Activated T-helper 1 cell treated with anti-CD3 and anti-CD28 coated beads, Interleukin-12 subunit alpha, Interleukin-12 subunit beta, Interleukin-2, Interleukin-4 antibody, amounts not matched to agents 30 ng/mL and 10 ng/mL and 1 ng/mL, durations not matched to agents 14 hours and 24 hours and 36 hours (primary cell): ENCODE measurements around the gene BMP8A. TPM values are rescaled to one million over a fixed set of nuclear protein-coding genes. Genes with fewer than 3 reads are reported as not detected.

Experiments
- DNase-seq: peaks from one replicate; pipeline ENCODE4 v3.0.0; 2021; ENCODE audit warnings: low spot score
- H3K27ac Mint-ChIP-seq: one replicate; pipeline ENCODE4 v1.8.0; 2021; ENCODE audit warnings: mild to moderate bottlenecking, mixed read lengths
- H3K27me3 Mint-ChIP-seq: one replicate; pipeline ENCODE4 v1.8.0; 2022; ENCODE audit warnings: mild to moderate bottlenecking, moderate library complexity, mixed read lengths; ENCODE audit not compliant: insufficient read depth
- H3K36me3 Mint-ChIP-seq: one replicate; pipeline ENCODE4 v1.8.0; 2021; ENCODE audit warnings: low read depth, mixed read lengths
- H3K4me1 Mint-ChIP-seq: one replicate; pipeline ENCODE4 v1.8.0; 2021; ENCODE audit warnings: low read depth, mixed read lengths
- H3K4me3 Mint-ChIP-seq: one replicate; pipeline ENCODE4 v1.8.0; 2021; ENCODE audit warnings: mild to moderate bottlenecking, moderate library complexity, mixed read lengths
- H3K9me3 Mint-ChIP-seq: one replicate; pipeline ENCODE4 v1.8.0; 2021; ENCODE audit warnings: mixed read lengths
- intact Hi-C: fragments of 100-400 bp; cut with micrococcal nuclease; formaldehyde crosslinking; loops from one replicate; pipeline ENCODE4 v1.15.1; 2024
- total RNA-seq: library from RNA; stranded (reverse); gene quantifications from 2 replicates; pipeline ENCODE4 v1.2.3, GENCODE V29; 2022

BMP8A gene
- total RNA-seq, 1 donor from 2014 or later = not detected

GRCh38 chr1:39563669-39564068 is 72.2 kb downstream of the BMP8A start:
- H3K27me3 Mint-ChIP-seq = no peaks in the 10 kb centered on the region
- H3K4me1 Mint-ChIP-seq = peaks cover 6% of the 10 kb centered on the region
- H3K36me3 Mint-ChIP-seq = peaks cover 74% of the 10 kb centered on the region
- no peak overlapping the region for H3K27ac Mint-ChIP-seq
- no peaks in the 10 kb centered on the region for H3K9me3 Mint-ChIP-seq
- no peak overlapping the region for H3K4me3 Mint-ChIP-seq
- intact Hi-C loops = no loop called here
- DNase-seq = no peak

DNA sequence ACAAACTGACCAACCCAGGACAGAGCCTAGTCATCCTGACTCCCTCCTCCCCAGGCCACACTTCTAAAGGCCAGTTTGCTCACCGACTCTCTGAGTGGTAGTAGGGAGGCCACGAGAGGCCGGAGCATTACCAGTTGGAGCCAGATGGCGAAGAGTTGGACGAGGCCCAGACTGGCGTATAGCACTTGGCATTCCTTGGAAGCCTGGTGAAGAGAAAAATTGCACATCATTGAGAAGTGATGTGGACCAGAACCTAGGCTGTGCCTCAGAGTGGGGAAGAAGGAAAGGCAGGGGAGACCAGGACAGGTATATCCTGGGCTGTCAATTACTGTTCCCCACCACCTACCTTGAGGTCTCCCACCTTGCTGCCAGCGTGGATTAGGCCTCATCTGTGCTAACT is 72.9 kb downstream of the BMP8A start:
- intact Hi-C loops = no loop called here

DNA sequence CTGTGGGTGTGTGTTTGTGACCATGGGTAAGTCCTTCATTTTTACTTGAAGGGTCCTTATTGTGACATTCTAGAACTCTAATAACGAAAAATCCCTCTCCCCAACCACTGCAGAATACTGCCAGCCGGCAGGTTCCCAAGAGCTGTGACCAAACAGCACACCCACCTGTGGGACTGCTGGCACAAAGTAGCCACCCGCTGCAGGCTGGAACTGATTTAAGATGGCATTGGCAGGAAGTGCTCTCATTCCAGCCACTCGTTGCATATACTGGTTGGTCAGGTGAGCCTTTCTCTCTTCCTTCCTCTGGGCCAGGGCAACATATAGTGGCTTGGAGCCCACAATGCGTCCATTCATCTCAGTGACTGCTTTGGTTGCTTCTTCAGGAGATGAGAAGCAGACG is 73.5 kb downstream of the BMP8A start:
- no peak overlapping the region for H3K27ac Mint-ChIP-seq

More for the DNA sequence above, 72.9 kb downstream of the BMP8A start:
- no peak overlapping the region for H3K27ac Mint-ChIP-seq
- no peak overlapping the region for H3K4me3 Mint-ChIP-seq
- H3K4me1 Mint-ChIP-seq = peaks cover 12% of the 10 kb centered on the region
- peaks cover 74% of the 10 kb centered on the region for H3K36me3 Mint-ChIP-seq
- H3K9me3 Mint-ChIP-seq = no peaks in the 10 kb centered on the region
- no peaks in the 10 kb centered on the region for H3K27me3 Mint-ChIP-seq
- DNase-seq = no peak

GRCh38 chr1:39566441-39567137 is 75.2 kb downstream of the BMP8A start:
- Mint-ChIP-seq H3K27me3 (no peaks in the 10 kb centered on the region), H3K4me3 (no peak overlapping the region), H3K36me3 (peaks cover 74% of the 10 kb centered on the region), H3K4me1 (peaks cover 23% of the 10 kb centered on the region), H3K27ac (no peak overlapping the region), H3K9me3 (no peaks in the 10 kb centered on the region)
- DNase-seq = no peak
- intact Hi-C loops = no loop called here

More for the DNA sequence above, 73.5 kb downstream of the BMP8A start:
- Mint-ChIP-seq H3K9me3 (no peaks in the 10 kb centered on the region), H3K4me3 (no peak overlapping the region), H3K36me3 (peaks cover 77% of the 10 kb centered on the region), H3K27me3 (no peaks in the 10 kb centered on the region), H3K4me1 (peaks cover 12% of the 10 kb centered on the region)
- intact Hi-C loops = no loop called here
- DNase-seq = no peak

- Mint-ChIP-seq H3K4me1 (peaks cover 31% of the 10 kb centered on the region), H3K27ac (no peak overlapping the region), H3K27me3 (no peaks in the 10 kb centered on the region), H3K9me3 (no peaks in the 10 kb centered on the region), H3K36me3 (peaks cover 74% of the 10 kb centered on the region), H3K4me3 (no peak overlapping the region)
- no peak for DNase-seq
- intact Hi-C loops = no loop called here
Measured at GRCh38 chr1:39567302-39567701, 75.9 kb downstream of the BMP8A start.

GRCh38 chr1:39568208-39568607 is 76.8 kb downstream of the BMP8A start:
- intact Hi-C loops = no loop called here
- Mint-ChIP-seq H3K27ac (no peak overlapping the region), H3K27me3 (no peaks in the 10 kb centered on the region), H3K9me3 (no peaks in the 10 kb centered on the region), H3K4me1 (peaks cover 40% of the 10 kb centered on the region), H3K36me3 (peaks cover 76% of the 10 kb centered on the region), H3K4me3 (no peak overlapping the region)
- no peak for DNase-seq

- Mint-ChIP-seq H3K27me3 (no peaks in the 10 kb centered on the region), H3K27ac (no peak overlapping the region), H3K4me1 (peaks cover 48% of the 10 kb centered on the region), H3K36me3 (peaks cover 78% of the 10 kb centered on the region), H3K4me3 (no peak overlapping the region), H3K9me3 (no peaks in the 10 kb centered on the region)
- intact Hi-C loops = no loop called here
- no peak for DNase-seq
Measured at GRCh38 chr1:39569034-39569433, 77.6 kb downstream of the BMP8A start.

- intact Hi-C loops = no loop called here
- Mint-ChIP-seq H3K36me3 (peaks cover 87% of the 10 kb centered on the region), H3K27ac (no peak overlapping the region), H3K27me3 (no peaks in the 10 kb centered on the region), H3K4me1 (peaks cover 63% of the 10 kb centered on the region), H3K9me3 (no peaks in the 10 kb centered on the region), H3K4me3 (no peak overlapping the region)
- no peak for DNase-seq
Measured at GRCh38 chr1:39570477-39571177, 79.2 kb downstream of the BMP8A start.

DNA sequence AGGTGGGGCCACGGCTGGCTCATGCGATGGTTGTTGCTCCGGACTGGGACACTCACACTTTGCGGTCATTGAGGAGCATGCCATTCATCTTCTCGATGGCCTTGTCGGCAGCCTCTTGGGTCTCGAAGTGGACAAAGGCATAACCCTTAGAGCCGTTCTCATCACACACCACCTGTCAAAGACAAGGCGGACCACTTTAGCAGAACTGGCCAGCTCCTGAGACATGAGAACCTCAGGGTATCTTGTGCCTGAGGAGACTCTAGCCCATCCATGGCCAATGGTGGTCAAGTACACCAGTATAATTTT is 79.7 kb downstream of the BMP8A start:
- intact Hi-C loops = no loop called here
- Mint-ChIP-seq H3K9me3 (no peaks in the 10 kb centered on the region), H3K36me3 (peaks cover 82% of the 10 kb centered on the region), H3K4me3 (no peak overlapping the region), H3K27me3 (no peaks in the 10 kb centered on the region), H3K27ac (no peak overlapping the region), H3K4me1 (peaks cover 62% of the 10 kb centered on the region)
- no peak for DNase-seq

DNA sequence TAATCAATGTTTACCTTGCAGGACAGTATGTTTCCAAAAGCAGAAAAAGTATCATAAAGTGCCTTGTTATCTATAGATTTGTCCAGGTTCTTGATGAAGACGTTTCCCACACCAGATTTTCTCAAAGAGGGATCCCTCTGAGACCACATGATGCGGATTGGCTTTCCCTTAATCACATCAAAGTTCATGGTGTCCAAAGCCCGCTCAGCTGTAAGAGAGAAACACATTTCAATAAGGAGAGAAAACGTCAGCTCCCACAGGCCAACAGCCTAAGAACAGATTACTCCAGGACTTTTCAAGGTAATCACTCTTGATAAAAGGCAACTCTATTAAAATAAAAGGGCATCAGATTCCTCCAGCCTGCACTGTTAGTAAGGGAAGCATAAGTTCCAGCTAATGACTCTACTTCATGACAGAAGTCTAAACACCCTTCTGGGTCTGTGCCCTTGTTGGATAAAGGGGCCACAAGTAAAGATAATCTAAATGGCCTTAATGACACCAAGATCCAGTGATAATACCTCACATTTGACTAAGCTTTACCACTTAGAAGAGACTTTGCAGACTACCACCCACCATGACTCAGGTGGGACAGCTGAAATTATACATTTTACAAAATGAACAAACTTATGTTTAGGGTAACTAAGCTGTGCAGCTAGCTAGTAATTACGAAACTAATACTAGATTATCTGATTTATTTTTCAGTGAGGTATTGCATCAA is 81.1 kb downstream of the BMP8A start:
- no peak overlapping the region for H3K27ac Mint-ChIP-seq
- intact Hi-C loops = no loop called here
- DNase-seq = no peak
- peaks cover 68% of the 10 kb centered on the region for H3K36me3 Mint-ChIP-seq
- no peaks in the 10 kb centered on the region for H3K9me3 Mint-ChIP-seq
- no peaks in the 10 kb centered on the region for H3K27me3 Mint-ChIP-seq
- H3K4me1 Mint-ChIP-seq = peaks cover 57% of the 10 kb centered on the region
- H3K4me3 Mint-ChIP-seq = no peak overlapping the region

DNA sequence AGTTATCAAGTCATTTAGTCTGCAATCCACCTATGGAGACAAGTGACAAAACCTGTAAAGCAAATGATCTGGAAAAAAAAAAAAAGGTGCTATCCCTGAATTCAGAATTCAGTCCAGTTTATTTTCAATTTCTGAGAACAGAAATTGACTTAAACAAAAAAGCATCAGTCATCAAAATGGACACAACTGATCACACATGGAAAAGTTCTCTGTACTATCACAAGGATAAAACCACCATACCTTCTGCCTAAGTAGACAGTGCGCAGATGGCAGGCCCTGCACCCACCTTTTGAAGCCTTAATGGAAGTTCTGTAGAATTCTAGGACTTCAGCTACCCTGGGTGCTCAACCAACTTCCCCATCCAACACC is 81.6 kb downstream of the BMP8A start:
- no peak overlapping the region for H3K27ac Mint-ChIP-seq
- no peak for DNase-seq
- H3K9me3 Mint-ChIP-seq = no peaks in the 10 kb centered on the region
- peak overlapping the region; percentile 93 for H3K4me3 Mint-ChIP-seq
- H3K36me3 Mint-ChIP-seq = peaks cover 64% of the 10 kb centered on the region
- no peaks in the 10 kb centered on the region for H3K27me3 Mint-ChIP-seq
- intact Hi-C loops = no loop called here
- peaks cover 57% of the 10 kb centered on the region for H3K4me1 Mint-ChIP-seq

- Mint-ChIP-seq H3K27ac (peak overlapping the region; percentile 76), H3K36me3 (peaks cover 56% of the 10 kb centered on the region), H3K9me3 (no peaks in the 10 kb centered on the region), H3K4me1 (peaks cover 53% of the 10 kb centered on the region), H3K27me3 (no peaks in the 10 kb centered on the region), H3K4me3 (peak overlapping the region; percentile 93)
- DNase-seq = no peak
- intact Hi-C loops = loop anchor here (2.0 kb wide), 1 partner anchor 25 kb away; no protein-coding TSS in a partner anchor
Measured at GRCh38 chr1:39573736-39574624, 82.5 kb downstream of the BMP8A start.
